Tibial nerve (tissue), 4 donors: ENCODE measurements around the gene NCAM1.

Experiments
- EP300 ChIP-seq, 2 donors: sonication (generic); formaldehyde crosslinking; IDR thresholded peaks; one replicate each; pipeline ENCODE4 v1.6.1; 2017; ENCODE audit warnings: antibody characterized with exemption in 2 of 2, mild to moderate bottlenecking in 1 of 2
- POLR2A ChIP-seq, 2 donors: fragments of 450-650 bp; IDR thresholded peaks; one replicate each; pipeline ENCODE4 v1.6.1; 2017; ENCODE audit warnings: antibody characterized with exemption in 2 of 2, mild to moderate bottlenecking in 2 of 2, moderate library complexity in 2 of 2
- TF ChIP-seq, protein P1 (sequence below), 5 experiments: fragments of 200-600 bp in 3 of 5; fragments of 450-650 bp in 2 of 5; sonication (generic) in 3 of 5; IDR thresholded peaks; one replicate each; pipeline ENCODE4 v1.5.1; 2016 to 2019; ENCODE audit warnings: antibody characterized with exemption in 5 of 5, mild to moderate bottlenecking in 3 of 5, moderate library complexity in 2 of 5

DNA sequence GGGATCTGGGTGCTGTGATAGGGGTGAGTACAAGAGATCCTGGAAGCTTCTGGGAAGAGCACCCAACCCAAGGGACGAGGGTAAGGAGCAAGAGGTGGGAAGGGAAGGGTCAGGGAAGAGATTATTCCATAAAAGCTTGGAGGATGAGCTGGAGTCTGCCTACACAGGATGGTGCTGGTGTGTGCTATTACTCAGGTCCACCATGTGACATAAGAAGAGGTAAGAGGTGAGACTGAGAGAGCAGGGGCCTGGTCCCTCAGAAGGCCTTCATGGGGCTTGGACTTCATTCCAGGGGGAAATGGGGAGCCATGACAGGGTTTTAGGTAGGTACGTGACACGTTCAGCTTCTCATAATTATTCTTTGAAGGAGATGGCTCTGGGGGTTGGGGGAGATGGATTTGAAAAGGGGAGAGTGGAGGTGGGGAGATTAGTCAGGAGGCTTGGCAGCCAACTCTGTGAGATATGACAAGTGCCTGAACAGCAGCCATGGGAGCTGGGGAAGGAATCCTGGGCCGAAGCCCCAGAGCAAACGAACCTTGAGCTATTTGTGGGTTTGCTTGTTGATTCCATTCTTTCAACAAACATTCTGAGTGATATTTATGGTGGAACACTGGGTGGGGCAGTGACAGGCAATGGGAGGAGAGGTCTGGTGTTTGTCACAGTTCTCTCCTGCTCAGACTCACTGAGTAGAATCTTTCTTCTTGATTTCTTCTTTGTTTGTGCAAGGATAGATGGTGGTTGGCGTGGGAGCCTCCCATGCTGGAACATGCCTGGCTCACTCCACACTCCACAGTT, 11.2 kb upstream of the NCAM1 start:
- TF ChIP-seq, protein P1, sequence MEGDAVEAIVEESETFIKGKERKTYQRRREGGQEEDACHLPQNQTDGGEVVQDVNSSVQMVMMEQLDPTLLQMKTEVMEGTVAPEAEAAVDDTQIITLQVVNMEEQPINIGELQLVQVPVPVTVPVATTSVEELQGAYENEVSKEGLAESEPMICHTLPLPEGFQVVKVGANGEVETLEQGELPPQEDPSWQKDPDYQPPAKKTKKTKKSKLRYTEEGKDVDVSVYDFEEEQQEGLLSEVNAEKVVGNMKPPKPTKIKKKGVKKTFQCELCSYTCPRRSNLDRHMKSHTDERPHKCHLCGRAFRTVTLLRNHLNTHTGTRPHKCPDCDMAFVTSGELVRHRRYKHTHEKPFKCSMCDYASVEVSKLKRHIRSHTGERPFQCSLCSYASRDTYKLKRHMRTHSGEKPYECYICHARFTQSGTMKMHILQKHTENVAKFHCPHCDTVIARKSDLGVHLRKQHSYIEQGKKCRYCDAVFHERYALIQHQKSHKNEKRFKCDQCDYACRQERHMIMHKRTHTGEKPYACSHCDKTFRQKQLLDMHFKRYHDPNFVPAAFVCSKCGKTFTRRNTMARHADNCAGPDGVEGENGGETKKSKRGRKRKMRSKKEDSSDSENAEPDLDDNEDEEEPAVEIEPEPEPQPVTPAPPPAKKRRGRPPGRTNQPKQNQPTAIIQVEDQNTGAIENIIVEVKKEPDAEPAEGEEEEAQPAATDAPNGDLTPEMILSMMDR (IDR thresholded peaks at IDR 0.05), result no peak
- TF ChIP-seq EP300 (IDR thresholded peaks at IDR 0.05) (no peak), POLR2A (IDR thresholded peaks at IDR 0.05) (no peak)
